Testis (tissue), 2 donors: Measurements from ENCODE around the gene KRTDAP.

Experiments used
- CTCF ChIP-seq, 3 experiments: fragments of 450-650 bp in 2 of 3; fragments of 200-600 bp in 1 of 3; sonication (generic) in 1 of 3; IDR thresholded peaks; one replicate each; pipeline ENCODE4 v1.5.1; 2016 to 2019; ENCODE audit warnings: antibody characterized with exemption in 3 of 3, mild to moderate bottlenecking in 2 of 3, moderate library complexity in 1 of 3
- POLR2A ChIP-seq: fragments of 450-650 bp; IDR thresholded peaks from one replicate; pipeline ENCODE4 v1.6.1; 2017; ENCODE audit warnings: antibody characterized with exemption, mild to moderate bottlenecking, moderate library complexity

- no peak for TF ChIP-seq CTCF (IDR thresholded peaks at IDR 0.05)
- TF ChIP-seq POLR2A = no peak
Measured at GRCh38 chr19:35458192-35458591, 32.1 kb downstream of the KRTDAP start.
